ENCODE results near the gene GATC. TPM values are rescaled to one million over a fixed set of nuclear protein-coding genes. Genes with fewer than 3 reads are reported as not detected.
A peak's percentile ranks its signal among the peaks of the same experiment; 100 is the strongest.

GATC gene
- total and polyA plus RNA-seq, 7 donors: 8.4 to 20.0 (median 17.4) TPM

GRCh38 chr12:120412421-120412820 is 33.8 kb upstream of the GATC start:
- DNase-seq: no peak
- Histone ChIP-seq H3K9me3 (no peaks in the 10 kb centered on the region), H3K4me3 (no peak overlapping the region), H3K27me3 (peaks cover 0 to 3% (median 0%) of the 10 kb centered on the region in 3 donors), H3K4me1 (no peaks in the 10 kb centered on the region), H3K36me3 (no peaks in the 10 kb centered on the region), H3K27ac (no peak overlapping the region)
- no peak for TF ChIP-seq POLR2AphosphoS5 (IDR thresholded peaks at IDR 0.05)
- no peak for TF ChIP-seq EP300 (IDR thresholded peaks at IDR 0.05)
- TF ChIP-seq POLR2A (IDR thresholded peaks at IDR 0.05): no peak
- TF ChIP-seq CTCF (IDR thresholded peaks at IDR 0.05): no peak
- intact Hi-C loops (cut with DNase I): no loop called here
- WGBS, 2 donors: 88 to 93% methylated on average over 7 of the region's 7 CpGs

GRCh38 chr12:120413901-120414695 is 32.1 kb upstream of the GATC start:
- peaks cover 0 to 3% (median 0%) of the 10 kb centered on the region in 3 donors for H3K27me3 ChIP-seq
- H3K27ac ChIP-seq: peak overlapping the region in 1 of 4 donors; percentile 61
- TF ChIP-seq POLR2A (IDR thresholded peaks at IDR 0.05) (no peak), CTCF (IDR thresholded peaks at IDR 0.05) (no peak), EP300 (IDR thresholded peaks at IDR 0.05) (no peak), POLR2AphosphoS5 (IDR thresholded peaks at IDR 0.05) (no peak)
- no peak for DNase-seq
- WGBS, 2 donors: 17 to 57% methylated on average over 13 of the region's 13 CpGs
- H3K9me3 ChIP-seq: no peaks in the 10 kb centered on the region
- intact Hi-C loops (cut with DNase I): no loop called here
- H3K4me3 ChIP-seq: no peak overlapping the region
- no peaks in the 10 kb centered on the region for H3K4me1 ChIP-seq
- H3K36me3 ChIP-seq: no peaks in the 10 kb centered on the region

- Histone ChIP-seq H3K4me1 (no peaks in the 10 kb centered on the region), H3K27me3 (peaks cover 0 to 3% (median 0%) of the 10 kb centered on the region in 3 donors), H3K36me3 (no peaks in the 10 kb centered on the region), H3K4me3 (no peak overlapping the region), H3K9me3 (no peaks in the 10 kb centered on the region), H3K27ac (no peak overlapping the region)
- DNase-seq: no peak
- intact Hi-C loops (cut with DNase I): no loop called here
- 79 to 86% methylated on average over 7 of the region's 7 CpGs for WGBS, 2 donors
- TF ChIP-seq POLR2A (IDR thresholded peaks at IDR 0.05) (no peak), CTCF (IDR thresholded peaks at IDR 0.05) (no peak), POLR2AphosphoS5 (IDR thresholded peaks at IDR 0.05) (no peak), EP300 (IDR thresholded peaks at IDR 0.05) (no peak)
Measured at GRCh38 chr12:120416490-120417216, 29.6 kb upstream of the GATC start.

GRCh38 chr12:120417917-120418580 is 28.2 kb upstream of the GATC start:
- H3K4me3 ChIP-seq: no peak overlapping the region

More at GRCh38 chr12:120417917-120418580, 28.2 kb upstream of the GATC start:
- TF ChIP-seq POLR2AphosphoS5 (IDR thresholded peaks at IDR 0.05) (no peak), POLR2A (IDR thresholded peaks at IDR 0.05) (no peak), CTCF (IDR thresholded peaks at IDR 0.05) (no peak), EP300 (IDR thresholded peaks at IDR 0.05) (no peak)
- Histone ChIP-seq H3K27ac (no peak overlapping the region), H3K9me3 (no peaks in the 10 kb centered on the region), H3K27me3 (peaks cover 0 to 3% (median 0%) of the 10 kb centered on the region in 3 donors), H3K4me1 (no peaks in the 10 kb centered on the region), H3K36me3 (no peaks in the 10 kb centered on the region)
- 92 to 93% methylated on average over 4 of the region's 4 CpGs for WGBS, 2 donors
- no peak for DNase-seq
- intact Hi-C loops (cut with DNase I): no loop called here
